NCI-H2029 (cell line): Measurements from ENCODE around the gene P2RY13.
A peak's percentile ranks its signal among the peaks of the same experiment; 100 is the strongest.

Experiments used
- DNase-seq: peaks from one replicate; lab custom pipeline; 2025; lab: John Stamatoyannopoulos, UW

Gene P2RY13

GRCh38 chr3:151293127-151293526 is 36.2 kb downstream of the P2RY13 start:
- DNase-seq = no peak

GRCh38 chr3:151290673-151291072 is 38.7 kb downstream of the P2RY13 start:
- no peak for DNase-seq

- DNase-seq = no peak
These were observed 39.9 kb downstream of the P2RY13 start for GRCh38 chr3:151289445-151289844.

- DNase-seq = no peak
These were observed 43.4 kb downstream of the P2RY13 start for GRCh38 chr3:151285940-151286339.

GRCh38 chr3:151283907-151284461 is 45.4 kb downstream of the P2RY13 start:
- no peak for DNase-seq

GRCh38 chr3:151283387-151283786 is 46.0 kb downstream of the P2RY13 start:
- DNase-seq = no peak

- DNase-seq = peak; percentile 21
These were observed 46.4 kb downstream of the P2RY13 start for GRCh38 chr3:151282921-151283320.

- DNase-seq = no peak
These were observed 47.6 kb downstream of the P2RY13 start for GRCh38 chr3:151281671-151282324.

- DNase-seq = no peak
These were observed 51.1 kb downstream of the P2RY13 start, which contains the start of gene P2RY14 for GRCh38 chr3:151278230-151278629. Gene P2RY14, minus strand, starts transcription at chr3:151278542. Its CDS starts 64,226 bp downstream, at chr3:151214316.

GRCh38 chr3:151276687-151277042 is 52.7 kb downstream of the P2RY13 start:
- no peak for DNase-seq
